Colonic mucosa (tissue), 4 donors: Measurements from ENCODE around the gene SND1. TPM values are rescaled to one million over a fixed set of nuclear protein-coding genes. Genes with fewer than 3 reads are reported as not detected.

ENCODE experiments used
- DNase-seq: peaks from one replicate; pipeline ENCODE4 v3.0.0-alpha.2; 2020
- H3K27ac ChIP-seq: fragments of 200-600 bp; one replicate; pipeline ENCODE4 v1.8.0; 2021
- H3K27me3 ChIP-seq: fragments of 200-600 bp; one replicate; pipeline ENCODE4 v1.8.0; 2021
- H3K36me3 ChIP-seq: fragments of 200-600 bp; one replicate; pipeline ENCODE4 v1.8.0; 2021
- H3K4me1 ChIP-seq: fragments of 200-600 bp; one replicate; pipeline ENCODE4 v1.8.0; 2021; ENCODE audit warnings: mild to moderate bottlenecking
- H3K4me3 ChIP-seq: fragments of 200-600 bp; one replicate; pipeline ENCODE4 v1.8.0; 2021
- H3K9ac ChIP-seq, 2 donors: one replicate each; pipeline ENCODE4 v1.7.0; 2013; ENCODE audit warnings: control low read depth in 2 of 2, low read depth in 2 of 2, low read length in 2 of 2
- H3K9me3 ChIP-seq: fragments of 200-600 bp; one replicate; pipeline ENCODE4 v1.8.0; 2021
- intact Hi-C: fragments of 100-400 bp; cut with DNase I; formaldehyde crosslinking; loops from one replicate; pipeline ENCODE4 v1.14.1; 2022
- total RNA-seq, 2 donors: library from RNA; stranded (reverse); fragmentation: NEBNext Ultra II Directional in 1 of 2; extraction: Animal tissue kit (Norgen Biotek cat#: 25700) in 1 of 2; gene quantifications; one replicate each; pipeline ENCODE4 v1.2.1, GENCODE V29; 2021
- TF ChIP-seq, protein P1 (sequence below): fragments of 200-600 bp; IDR thresholded peaks from one replicate; pipeline ENCODE4 v1.8.0; 2022; ENCODE audit warnings: antibody characterized with exemption, mild to moderate bottlenecking
- donor health status: healthy.
- donor health status: DM: no; HTN: no; CAD: no.
- donor health status: DM: no; HTN: no; CAD: no.

The SND1 gene
- total RNA-seq, 2 donors from 2014 or later: 134 to 163 TPM

DNA sequence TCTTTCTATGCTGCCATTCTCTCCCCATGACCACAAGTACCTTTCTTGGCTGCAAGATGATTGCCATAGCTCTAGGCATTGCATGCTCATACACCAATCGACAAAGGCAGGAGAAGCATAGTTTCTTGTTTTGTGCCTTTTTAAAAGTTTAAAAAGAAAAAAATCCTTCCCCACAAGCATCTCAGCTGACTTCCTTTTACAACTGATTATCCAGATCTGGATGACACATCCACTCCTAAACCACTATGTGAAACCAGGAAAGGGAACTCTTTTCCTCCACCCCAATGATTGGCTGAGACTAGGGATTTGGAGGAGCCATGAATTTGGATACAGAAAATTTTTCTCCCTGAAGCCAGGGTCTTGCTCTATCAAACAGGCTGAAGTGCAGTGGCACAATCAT, 393.8 kb downstream of the SND1 start:
- no peak overlapping the region for H3K27ac ChIP-seq
- no peaks in the 10 kb centered on the region for H3K27me3 ChIP-seq
- no peaks in the 10 kb centered on the region for H3K4me1 ChIP-seq
- no peak overlapping the region for H3K9ac ChIP-seq
- no peak for DNase-seq
- no peaks in the 10 kb centered on the region for H3K36me3 ChIP-seq
- intact Hi-C loops: no loop called here
- TF ChIP-seq, protein P1, sequence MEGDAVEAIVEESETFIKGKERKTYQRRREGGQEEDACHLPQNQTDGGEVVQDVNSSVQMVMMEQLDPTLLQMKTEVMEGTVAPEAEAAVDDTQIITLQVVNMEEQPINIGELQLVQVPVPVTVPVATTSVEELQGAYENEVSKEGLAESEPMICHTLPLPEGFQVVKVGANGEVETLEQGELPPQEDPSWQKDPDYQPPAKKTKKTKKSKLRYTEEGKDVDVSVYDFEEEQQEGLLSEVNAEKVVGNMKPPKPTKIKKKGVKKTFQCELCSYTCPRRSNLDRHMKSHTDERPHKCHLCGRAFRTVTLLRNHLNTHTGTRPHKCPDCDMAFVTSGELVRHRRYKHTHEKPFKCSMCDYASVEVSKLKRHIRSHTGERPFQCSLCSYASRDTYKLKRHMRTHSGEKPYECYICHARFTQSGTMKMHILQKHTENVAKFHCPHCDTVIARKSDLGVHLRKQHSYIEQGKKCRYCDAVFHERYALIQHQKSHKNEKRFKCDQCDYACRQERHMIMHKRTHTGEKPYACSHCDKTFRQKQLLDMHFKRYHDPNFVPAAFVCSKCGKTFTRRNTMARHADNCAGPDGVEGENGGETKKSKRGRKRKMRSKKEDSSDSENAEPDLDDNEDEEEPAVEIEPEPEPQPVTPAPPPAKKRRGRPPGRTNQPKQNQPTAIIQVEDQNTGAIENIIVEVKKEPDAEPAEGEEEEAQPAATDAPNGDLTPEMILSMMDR: no peak
- H3K9me3 ChIP-seq: no peaks in the 10 kb centered on the region
- H3K4me3 ChIP-seq: no peak overlapping the region

DNA sequence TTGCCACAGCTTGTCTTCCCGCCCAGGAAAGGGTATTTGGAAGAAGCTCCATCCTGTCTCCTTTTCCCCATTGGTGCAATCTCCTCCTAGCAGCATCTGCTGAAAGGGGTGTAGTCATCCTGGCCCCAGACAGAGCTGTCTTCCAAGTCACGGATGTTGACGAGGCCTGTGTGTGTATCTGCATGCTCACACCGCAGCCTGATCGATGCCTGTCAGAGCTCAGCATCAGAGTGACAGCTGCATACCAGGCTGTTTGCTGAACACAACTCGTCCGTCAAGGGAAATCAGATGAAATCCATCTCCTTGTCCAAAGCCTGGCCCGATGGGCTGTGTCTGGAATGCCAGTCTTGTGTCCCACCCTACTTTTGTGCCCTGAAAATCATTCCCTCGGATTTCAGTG, 400.4 kb downstream of the SND1 start:
- intact Hi-C loops: no loop called here
- DNase-seq: no peak
- no peaks in the 10 kb centered on the region for H3K36me3 ChIP-seq
- no peaks in the 10 kb centered on the region for H3K9me3 ChIP-seq
- H3K4me1 ChIP-seq: peaks cover 6% of the 10 kb centered on the region
- H3K27me3 ChIP-seq: no peaks in the 10 kb centered on the region
- H3K9ac ChIP-seq: no peak overlapping the region
- no peak overlapping the region for H3K4me3 ChIP-seq
- TF ChIP-seq, protein P1: no peak
- H3K27ac ChIP-seq: no peak overlapping the region

DNA sequence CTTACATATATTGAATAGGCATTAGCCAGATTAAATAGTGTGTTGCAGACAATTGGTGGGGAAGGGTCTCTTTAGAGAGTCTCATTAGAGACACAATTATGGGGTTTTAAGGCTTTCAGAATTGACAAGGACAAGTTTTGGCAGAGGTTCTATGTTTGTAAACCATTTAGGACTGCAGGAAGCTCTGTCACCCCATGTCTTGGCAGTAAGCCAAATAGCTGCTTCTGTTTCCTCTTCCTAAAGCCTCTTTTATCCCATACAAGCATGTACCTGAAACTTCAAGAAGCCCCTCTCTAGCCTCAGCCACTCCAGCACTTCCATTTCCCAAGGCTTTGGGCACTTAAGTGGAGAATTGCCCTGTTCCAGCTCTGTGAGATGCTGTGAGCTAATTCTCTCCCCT, 401.0 kb downstream of the SND1 start:
- Histone ChIP-seq H3K9ac (no peak overlapping the region), H3K36me3 (no peaks in the 10 kb centered on the region), H3K4me3 (no peak overlapping the region), H3K27me3 (no peaks in the 10 kb centered on the region), H3K4me1 (peaks cover 6% of the 10 kb centered on the region), H3K27ac (no peak overlapping the region), H3K9me3 (no peaks in the 10 kb centered on the region)
- no peak for DNase-seq
- intact Hi-C loops: no loop called here
- TF ChIP-seq, protein P1: no peak

DNA sequence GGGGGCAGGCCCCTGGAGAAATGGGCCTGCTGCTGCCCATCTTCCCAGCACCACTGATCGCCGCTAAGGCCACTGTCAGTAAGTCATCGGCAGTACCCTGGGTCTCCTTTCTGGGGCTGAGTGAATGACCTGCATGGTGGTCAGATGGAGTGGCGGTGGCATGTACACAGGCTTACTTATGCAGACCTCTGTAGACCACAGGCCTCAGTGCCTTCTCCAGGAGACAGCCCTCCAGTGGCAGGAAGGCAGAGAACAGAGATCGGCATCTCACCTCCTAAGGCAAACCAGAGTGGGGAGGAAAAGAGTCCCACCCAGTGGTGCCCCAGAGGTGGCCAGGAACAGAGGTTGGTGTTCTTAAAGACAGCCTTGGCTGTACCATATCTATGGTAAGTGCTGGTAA, 402.0 kb downstream of the SND1 start:
- no peaks in the 10 kb centered on the region for H3K9me3 ChIP-seq
- peaks cover 6% of the 10 kb centered on the region for H3K4me1 ChIP-seq
- H3K27ac ChIP-seq: no peak overlapping the region
- no peak for DNase-seq
- intact Hi-C loops: no loop called here
- no peaks in the 10 kb centered on the region for H3K36me3 ChIP-seq
- TF ChIP-seq, protein P1: no peak
- no peak overlapping the region for H3K4me3 ChIP-seq
- no peak overlapping the region for H3K9ac ChIP-seq
- no peaks in the 10 kb centered on the region for H3K27me3 ChIP-seq

DNA sequence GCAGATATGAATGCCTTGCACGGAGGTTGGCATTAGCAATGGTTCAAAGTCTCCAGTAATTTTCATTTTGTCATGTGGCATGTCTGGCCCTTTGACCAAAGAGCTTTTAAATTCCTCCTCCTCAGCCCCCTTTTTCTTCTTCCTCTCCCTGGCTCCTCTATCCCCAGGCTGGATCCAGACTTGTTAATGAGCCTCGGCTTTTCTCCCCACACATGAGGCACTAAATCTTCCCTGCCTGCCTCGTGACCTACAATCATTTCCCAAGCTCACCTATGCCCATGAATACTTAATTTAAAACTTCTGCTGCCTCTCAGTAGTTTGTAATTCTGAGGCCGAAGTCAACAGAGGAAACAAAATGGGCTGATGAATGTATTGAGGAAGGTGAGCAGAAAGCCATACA, 402.5 kb downstream of the SND1 start:
- H3K9ac ChIP-seq: no peak overlapping the region
- H3K27ac ChIP-seq: no peak overlapping the region
- intact Hi-C loops: no loop called here
- DNase-seq: no peak
- H3K9me3 ChIP-seq: no peaks in the 10 kb centered on the region
- TF ChIP-seq, protein P1: no peak
- no peaks in the 10 kb centered on the region for H3K36me3 ChIP-seq
- peaks cover 6% of the 10 kb centered on the region for H3K4me1 ChIP-seq
- no peaks in the 10 kb centered on the region for H3K27me3 ChIP-seq
- no peak overlapping the region for H3K4me3 ChIP-seq

DNA sequence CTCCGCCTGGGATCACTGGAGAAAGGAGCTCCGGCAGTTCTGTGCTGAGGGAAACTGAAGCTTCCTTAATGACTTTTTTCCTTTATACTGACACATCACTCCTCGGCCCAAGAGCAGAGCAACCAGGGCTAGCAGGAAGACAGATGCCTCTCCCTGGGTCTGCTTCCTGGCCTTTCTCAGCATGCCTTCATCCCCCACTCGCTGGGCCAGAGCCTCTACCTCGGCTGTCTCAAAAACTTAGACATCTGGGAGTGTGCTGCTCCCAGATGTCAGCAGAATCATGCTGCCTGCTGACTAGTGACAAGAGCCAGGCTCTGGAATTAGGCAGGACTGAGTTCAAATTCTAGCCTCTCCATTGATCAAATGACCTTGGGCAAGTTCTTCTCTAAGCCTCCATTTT, 403.6 kb downstream of the SND1 start:
- TF ChIP-seq, protein P1: no peak
- Histone ChIP-seq H3K4me3 (no peak overlapping the region), H3K9ac (no peak overlapping the region), H3K27me3 (no peaks in the 10 kb centered on the region), H3K27ac (no peak overlapping the region), H3K9me3 (no peaks in the 10 kb centered on the region), H3K36me3 (no peaks in the 10 kb centered on the region), H3K4me1 (peaks cover 6% of the 10 kb centered on the region)
- no peak for DNase-seq
- intact Hi-C loops: no loop called here
